HepG2 (cell line): ENCODE measurements around the gene GATD1. TPM values are rescaled to one million over a fixed set of nuclear protein-coding genes. Genes with fewer than 3 reads are reported as not detected.
A peak's percentile ranks its signal among the peaks of the same experiment; 100 is the strongest.

ENCODE experiments used
- BRCA1 ChIP-seq: sonication (generic); formaldehyde crosslinking; IDR thresholded peaks from 2 replicates; pipeline ENCODE4 v1.4.0; 2020; ENCODE audit warnings: missing genetic modification reagents
- KDM2A ChIP-seq: sonication (generic); formaldehyde crosslinking; IDR thresholded peaks from 2 replicates; pipeline ENCODE4 v1.4.0; 2020; ENCODE audit warnings: low read depth, missing genetic modification reagents, borderline replicate concordance
- KLF11 ChIP-seq: IDR thresholded peaks from 2 replicates; pipeline ENCODE4 v1.6.1; 2016; ENCODE audit warnings: missing compliant biosample characterization
- MXD4 ChIP-seq: IDR thresholded peaks from 2 replicates; pipeline ENCODE4 v1.6.1; 2016; ENCODE audit warnings: mild to moderate bottlenecking, missing biosample characterization, missing genetic modification reagents
- NCOR1 ChIP-seq: fragments of 200-600 bp; sonication (generic); IDR thresholded peaks from 2 replicates; pipeline ENCODE4 v1.7.0; 2017; ENCODE audit warnings: antibody characterized with exemption, low read length, borderline replicate concordance
- NR2F1 ChIP-seq, 2 experiments: fragments of 450-650 bp in 1 of 2; formaldehyde crosslinking in 1 of 2; IDR thresholded peaks; 2 replicates each; pipeline versions ENCODE4 v1.5.0 to v1.6.1; 2016 to 2020; ENCODE audit warnings: mild to moderate bottlenecking in 1 of 2, missing compliant biosample characterization in 1 of 2, missing genetic modification reagents in 1 of 2, moderate library complexity in 1 of 2
- SUZ12 ChIP-seq: fragments of 150-350 bp; IDR thresholded peaks from 2 replicates; pipeline ENCODE4 v1.6.1; 2014; ENCODE audit warnings: low read depth, low read length
- THYN1 ChIP-seq: sonication (generic); formaldehyde crosslinking; IDR thresholded peaks from 2 replicates; pipeline ENCODE4 v1.8.1; 2023; ENCODE audit warnings: low read depth, mild to moderate bottlenecking, moderate library complexity, missing genetic modification reagents, borderline replicate concordance
- ZBTB38 ChIP-seq: sonication (generic); formaldehyde crosslinking; IDR thresholded peaks from 2 replicates; pipeline ENCODE4 v1.5.1; 2020; ENCODE audit warnings: mild to moderate bottlenecking, missing genetic modification reagents
- ZBTB42 ChIP-seq: sonication (generic); formaldehyde crosslinking; IDR thresholded peaks from 2 replicates; pipeline ENCODE4 v1.5.0; 2020; ENCODE audit warnings: mild to moderate bottlenecking, missing genetic modification reagents
- ZNF224 ChIP-seq: sonication (generic); formaldehyde crosslinking; IDR thresholded peaks from 2 replicates; pipeline ENCODE4 v1.5.0; 2020; ENCODE audit warnings: mild to moderate bottlenecking, missing genetic modification reagents
- polyA plus RNA-seq, 8 experiments: library from polyadenylated mRNA; depleted of rRNA in 3 of 8; stranded (reverse) in 7 of 8; unstranded in 1 of 8; fragments of >200 nt; fragmentation: Illumina TruSeq in 4 of 8; extraction: Trizol in 4 of 8; gene quantifications; 2 replicates each; pipeline versions ENCODE4 v1.2.1 to v1.2.3, GENCODE V29; 2011 to 2016; ENCODE audit warnings: low read depth in 4 of 8, missing spikeins in 1 of 8, mixed read lengths in 1 of 8; ENCODE audit not compliant: insufficient read depth in 1 of 8
- total RNA-seq, 5 experiments: library from RNA; depleted of rRNA; stranded (reverse); fragments of >200 nt; fragmentation: Illumina TruSeq; extraction: Trizol; gene quantifications; 2 replicates each; pipeline ENCODE4 v1.2.3, GENCODE V29; 2016; ENCODE audit warnings: low read depth in 1 of 5
- TF ChIP-seq, protein P1 (sequence below): sonication (generic); formaldehyde crosslinking; IDR thresholded peaks from 2 replicates; pipeline ENCODE4 v1.4.0; 2020; ENCODE audit warnings: missing genetic modification reagents
- TF ChIP-seq, protein P2 (sequence below), 2 experiments: fragments of 450-650 bp in 1 of 2; sonication (generic) in 1 of 2; formaldehyde crosslinking in 1 of 2; IDR thresholded peaks; 2 replicates each; pipeline versions ENCODE4 v1.6.1 to v1.8.0; 2016 to 2022; ENCODE audit warnings: antibody characterized with exemption in 1 of 2, mild to moderate bottlenecking in 1 of 2, missing genetic modification reagents in 1 of 2

The GATD1 gene
- total and polyA plus RNA-seq, 2 of the 13 experiments (the other 11 are each of a cell fraction or from before 2014, with no cell fraction given): 31.3 to 60.5 TPM

DNA sequence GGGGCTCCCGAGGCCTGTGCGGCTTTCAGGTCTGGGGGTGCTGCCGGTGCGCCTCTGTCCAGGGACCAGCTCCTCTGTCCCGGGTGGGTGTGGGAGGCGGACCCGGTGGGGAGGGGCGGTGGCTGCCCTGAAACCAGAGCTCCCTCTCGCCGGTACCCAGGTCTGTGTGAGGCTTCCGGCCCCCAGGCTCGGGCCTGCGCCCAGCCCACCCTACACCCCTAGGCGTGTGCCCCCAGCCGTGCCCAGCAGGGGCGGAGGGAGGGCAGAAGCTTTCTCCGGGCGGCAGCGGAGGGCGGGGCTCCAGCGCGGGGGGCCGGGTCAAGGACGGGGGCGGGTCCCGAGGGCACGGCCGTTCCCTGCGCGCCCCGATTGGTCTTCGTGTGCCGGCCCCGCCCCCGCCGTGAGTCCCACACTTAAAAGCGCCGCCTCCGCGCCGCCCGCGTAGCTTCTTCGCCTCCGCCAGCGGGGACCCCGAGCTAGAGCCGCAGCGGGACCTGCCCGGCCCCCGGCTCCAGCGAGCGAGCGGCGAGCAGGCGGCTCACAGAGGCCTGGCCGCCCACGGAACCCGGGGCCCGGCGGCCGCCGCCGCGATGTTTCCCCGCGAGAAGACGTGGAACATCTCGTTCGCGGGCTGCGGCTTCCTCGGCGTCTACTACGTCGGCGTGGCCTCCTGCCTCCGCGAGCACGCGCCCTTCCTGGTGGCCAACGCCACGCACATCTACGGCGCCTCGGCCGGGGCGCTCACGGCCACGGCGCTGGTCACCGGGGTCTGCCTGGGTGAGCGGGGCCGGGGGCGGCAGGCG, 42.0 kb upstream of the GATD1 start (continued):
- no peak for TF ChIP-seq BRCA1 (CRISPR knock-in tag)
- TF ChIP-seq, protein P1, sequence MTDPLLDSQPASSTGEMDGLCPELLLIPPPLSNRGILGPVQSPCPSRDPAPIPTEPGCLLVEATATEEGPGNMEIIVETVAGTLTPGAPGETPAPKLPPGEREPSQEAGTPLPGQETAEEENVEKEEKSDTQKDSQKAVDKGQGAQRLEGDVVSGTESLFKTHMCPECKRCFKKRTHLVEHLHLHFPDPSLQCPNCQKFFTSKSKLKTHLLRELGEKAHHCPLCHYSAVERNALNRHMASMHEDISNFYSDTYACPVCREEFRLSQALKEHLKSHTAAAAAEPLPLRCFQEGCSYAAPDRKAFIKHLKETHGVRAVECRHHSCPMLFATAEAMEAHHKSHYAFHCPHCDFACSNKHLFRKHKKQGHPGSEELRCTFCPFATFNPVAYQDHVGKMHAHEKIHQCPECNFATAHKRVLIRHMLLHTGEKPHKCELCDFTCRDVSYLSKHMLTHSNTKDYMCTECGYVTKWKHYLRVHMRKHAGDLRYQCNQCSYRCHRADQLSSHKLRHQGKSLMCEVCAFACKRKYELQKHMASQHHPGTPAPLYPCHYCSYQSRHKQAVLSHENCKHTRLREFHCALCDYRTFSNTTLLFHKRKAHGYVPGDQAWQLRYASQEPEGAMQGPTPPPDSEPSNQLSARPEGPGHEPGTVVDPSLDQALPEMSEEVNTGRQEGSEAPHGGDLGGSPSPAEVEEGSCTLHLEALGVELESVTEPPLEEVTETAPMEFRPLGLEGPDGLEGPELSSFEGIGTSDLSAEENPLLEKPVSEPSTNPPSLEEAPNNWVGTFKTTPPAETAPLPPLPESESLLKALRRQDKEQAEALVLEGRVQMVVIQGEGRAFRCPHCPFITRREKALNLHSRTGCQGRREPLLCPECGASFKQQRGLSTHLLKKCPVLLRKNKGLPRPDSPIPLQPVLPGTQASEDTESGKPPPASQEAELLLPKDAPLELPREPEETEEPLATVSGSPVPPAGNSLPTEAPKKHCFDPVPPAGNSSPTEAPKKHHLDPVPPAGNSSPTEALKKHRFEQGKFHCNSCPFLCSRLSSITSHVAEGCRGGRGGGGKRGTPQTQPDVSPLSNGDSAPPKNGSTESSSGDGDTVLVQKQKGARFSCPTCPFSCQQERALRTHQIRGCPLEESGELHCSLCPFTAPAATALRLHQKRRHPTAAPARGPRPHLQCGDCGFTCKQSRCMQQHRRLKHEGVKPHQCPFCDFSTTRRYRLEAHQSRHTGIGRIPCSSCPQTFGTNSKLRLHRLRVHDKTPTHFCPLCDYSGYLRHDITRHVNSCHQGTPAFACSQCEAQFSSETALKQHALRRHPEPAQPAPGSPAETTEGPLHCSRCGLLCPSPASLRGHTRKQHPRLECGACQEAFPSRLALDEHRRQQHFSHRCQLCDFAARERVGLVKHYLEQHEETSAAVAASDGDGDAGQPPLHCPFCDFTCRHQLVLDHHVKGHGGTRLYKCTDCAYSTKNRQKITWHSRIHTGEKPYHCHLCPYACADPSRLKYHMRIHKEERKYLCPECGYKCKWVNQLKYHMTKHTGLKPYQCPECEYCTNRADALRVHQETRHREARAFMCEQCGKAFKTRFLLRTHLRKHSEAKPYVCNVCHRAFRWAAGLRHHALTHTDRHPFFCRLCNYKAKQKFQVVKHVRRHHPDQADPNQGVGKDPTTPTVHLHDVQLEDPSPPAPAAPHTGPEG (CRISPR knock-in tag): peak; percentile 76; the same call in 1 of the 2 replicates
- TF ChIP-seq ZBTB38 (CRISPR knock-in tag): no peak
- TF ChIP-seq ZBTB42 (CRISPR knock-in tag): 0 out of 2 replicates have a peak, but pooled peaks have one; percentile 3
- TF ChIP-seq KLF11 (CRISPR knock-in tag): no peak
- no peak for TF ChIP-seq SUZ12
- no peak for TF ChIP-seq NCOR1
- TF ChIP-seq KDM2A (CRISPR knock-in tag): peak; percentile 76
- 0 out of 2 replicates have a peak, but pooled peaks have one; percentile 65 for TF ChIP-seq MXD4 (CRISPR knock-in tag)
- TF ChIP-seq THYN1 (CRISPR knock-in tag): 0 out of 2 replicates have a peak, but pooled peaks have one; percentile 50
- 0 out of 2 replicates have a peak, but pooled peaks have one; percentile 11 for TF ChIP-seq ZNF224 (CRISPR knock-in tag)
- 0 out of 4 replicates have a peak, but pooled peaks of 1 of the 2 experiments have one; percentile 36 for TF ChIP-seq NR2F1 (CRISPR knock-in tag; IDR thresholded peaks at IDR 0.05)
- TF ChIP-seq, protein P2, sequence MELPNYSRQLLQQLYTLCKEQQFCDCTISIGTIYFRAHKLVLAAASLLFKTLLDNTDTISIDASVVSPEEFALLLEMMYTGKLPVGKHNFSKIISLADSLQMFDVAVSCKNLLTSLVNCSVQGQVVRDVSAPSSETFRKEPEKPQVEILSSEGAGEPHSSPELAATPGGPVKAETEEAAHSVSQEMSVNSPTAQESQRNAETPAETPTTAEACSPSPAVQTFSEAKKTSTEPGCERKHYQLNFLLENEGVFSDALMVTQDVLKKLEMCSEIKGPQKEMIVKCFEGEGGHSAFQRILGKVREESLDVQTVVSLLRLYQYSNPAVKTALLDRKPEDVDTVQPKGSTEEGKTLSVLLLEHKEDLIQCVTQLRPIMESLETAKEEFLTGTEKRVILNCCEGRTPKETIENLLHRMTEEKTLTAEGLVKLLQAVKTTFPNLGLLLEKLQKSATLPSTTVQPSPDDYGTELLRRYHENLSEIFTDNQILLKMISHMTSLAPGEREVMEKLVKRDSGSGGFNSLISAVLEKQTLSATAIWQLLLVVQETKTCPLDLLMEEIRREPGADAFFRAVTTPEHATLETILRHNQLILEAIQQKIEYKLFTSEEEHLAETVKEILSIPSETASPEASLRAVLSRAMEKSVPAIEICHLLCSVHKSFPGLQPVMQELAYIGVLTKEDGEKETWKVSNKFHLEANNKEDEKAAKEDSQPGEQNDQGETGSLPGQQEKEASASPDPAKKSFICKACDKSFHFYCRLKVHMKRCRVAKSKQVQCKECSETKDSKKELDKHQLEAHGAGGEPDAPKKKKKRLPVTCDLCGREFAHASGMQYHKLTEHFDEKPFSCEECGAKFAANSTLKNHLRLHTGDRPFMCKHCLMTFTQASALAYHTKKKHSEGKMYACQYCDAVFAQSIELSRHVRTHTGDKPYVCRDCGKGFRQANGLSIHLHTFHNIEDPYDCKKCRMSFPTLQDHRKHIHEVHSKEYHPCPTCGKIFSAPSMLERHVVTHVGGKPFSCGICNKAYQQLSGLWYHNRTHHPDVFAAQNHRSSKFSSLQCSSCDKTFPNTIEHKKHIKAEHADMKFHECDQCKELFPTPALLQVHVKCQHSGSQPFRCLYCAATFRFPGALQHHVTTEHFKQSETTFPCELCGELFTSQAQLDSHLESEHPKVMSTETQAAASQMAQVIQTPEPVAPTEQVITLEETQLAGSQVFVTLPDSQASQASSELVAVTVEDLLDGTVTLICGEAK (IDR thresholded peaks at IDR 0.05): no peak
- TF ChIP-seq, protein P2 (CRISPR knock-in tag; IDR thresholded peaks at IDR 0.05): peak; percentile 18; the same call in 1 of the 2 replicates
